Liver (tissue), 3 donors: ENCODE results near the gene PRKN.

Experiments used
- ATF3 ChIP-seq: IDR thresholded peaks from 2 replicates; pipeline ENCODE4 v1.6.1; 2016; ENCODE audit warnings: antibody characterized with exemption
- CTCF ChIP-seq: fragments of 150-350 bp; IDR thresholded peaks from 2 replicates; pipeline ENCODE4 v1.5.1; 2017; ENCODE audit warnings: improper control_type of control experiment, low read depth, low read length; ENCODE audit not compliant: missing input control
- EGR1 ChIP-seq, 2 donors: IDR thresholded peaks; 2 replicates each; pipeline ENCODE4 v1.6.1; 2016 to 2018; ENCODE audit warnings: antibody characterized with exemption in 2 of 2, low read depth in 2 of 2
- FOXA1 ChIP-seq: IDR thresholded peaks from 2 replicates; pipeline ENCODE4 v1.6.1; 2016; ENCODE audit warnings: antibody characterized with exemption
- GABPA ChIP-seq, 2 donors: IDR thresholded peaks in 1 of 2; conservative IDR thresholded peaks in 1 of 2; 2 replicates each; pipeline ENCODE4 v1.6.1; 2016; ENCODE audit warnings: antibody characterized with exemption in 2 of 2, mild to moderate bottlenecking in 1 of 2, moderate library complexity in 1 of 2
- MAX ChIP-seq: IDR thresholded peaks from 2 replicates; pipeline ENCODE4 v1.6.1; 2016; ENCODE audit warnings: antibody characterized with exemption
- SP1 ChIP-seq: IDR thresholded peaks from 2 replicates; pipeline ENCODE4 v1.6.1; 2018; ENCODE audit warnings: antibody characterized with exemption, mild to moderate bottlenecking
- TAF1 ChIP-seq: conservative IDR thresholded peaks from 2 replicates; pipeline ENCODE4 v1.6.1; 2016; ENCODE audit warnings: antibody characterized with exemption, mild to moderate bottlenecking
- YY1 ChIP-seq: IDR thresholded peaks from 2 replicates; pipeline ENCODE4 v1.6.1; 2016; ENCODE audit warnings: antibody characterized with exemption, mild to moderate bottlenecking
- donor health status: healthy.
- donor health status: healthy.

- no peak for TF ChIP-seq FOXA1
- TF ChIP-seq MAX, result no peak
- TF ChIP-seq CTCF, result no peak
- TF ChIP-seq GABPA (IDR thresholded peaks at IDR 0.05 in 1 of 2, conservative IDR thresholded peaks at IDR 0.05 in 1 of 2), result no peak
- no peak for TF ChIP-seq YY1
- TF ChIP-seq TAF1, result no peak
- no peak for TF ChIP-seq EGR1 (IDR thresholded peaks at IDR 0.05; ENCODE audit: low read depth in 2 of 2)
- TF ChIP-seq SP1, result no peak
- no peak for TF ChIP-seq ATF3
Measured at GRCh38 chr6:162750776-162751175, 23.2 kb upstream of the PRKN start.
